8988T (cell line): ENCODE measurements around the gene MUC22.
"Not testable (repeated sequence)": the region's sequence is repeated elsewhere in the genome, so short reads cannot be mapped to it uniquely, and the experiment has no call there.

Experiments used
- DNase-seq: peaks from one replicate; pipeline ENCODE4 v3.0.0; 2011

The MUC22 gene

GRCh38 chr6:31000067-31000860 lies 10.0 kb upstream of the MUC22 start:
- DNase-seq: not testable (repeated sequence)

GRCh38 chr6:31001281-31001888 lies 8.9 kb upstream of the MUC22 start:
- DNase-seq: no peak

- DNase-seq: no peak
Observed at GRCh38 chr6:31002471-31002870, 7.8 kb upstream of the MUC22 start.

GRCh38 chr6:31004794-31005193 lies 5.5 kb upstream of the MUC22 start:
- DNase-seq: no peak

- DNase-seq: no peak
Observed at GRCh38 chr6:31005249-31006020, 4.8 kb upstream of the MUC22 start.

GRCh38 chr6:31007694-31008093 lies 2.6 kb upstream of the MUC22 start:
- DNase-seq: no peak

- no peak for DNase-seq
Observed at GRCh38 chr6:31008165-31008564, 2.1 kb upstream of the MUC22 start.

- DNase-seq: no peak
Observed at GRCh38 chr6:31009731-31010130, 543 bp upstream of the MUC22 start.

- no peak for DNase-seq
Observed at GRCh38 chr6:31011153-31011552, 879 bp downstream of the MUC22 start.

GRCh38 chr6:31016659-31017299 lies 6.5 kb downstream of the MUC22 start:
- no peak for DNase-seq

- DNase-seq: not testable (repeated sequence)
Observed at GRCh38 chr6:31017436-31017835, 7.2 kb downstream of the MUC22 start.

GRCh38 chr6:31020057-31020456 lies 9.8 kb downstream of the MUC22 start:
- no peak for DNase-seq

- DNase-seq: not testable (repeated sequence)
Observed at GRCh38 chr6:31020631-31021255, 10.5 kb downstream of the MUC22 start.

- DNase-seq: not testable (repeated sequence)
Observed at GRCh38 chr6:31021705-31022531, 11.6 kb downstream of the MUC22 start.

- DNase-seq: no peak
Observed at GRCh38 chr6:31025595-31025994, 15.3 kb downstream of the MUC22 start.

- DNase-seq: no peak
Observed at GRCh38 chr6:31031095-31031494, 20.8 kb downstream of the MUC22 start.

- DNase-seq: no peak
Observed at GRCh38 chr6:31033075-31033474, 22.8 kb downstream of the MUC22 start.

- DNase-seq: no peak
Observed at GRCh38 chr6:31035862-31036497, 25.7 kb downstream of the MUC22 start.

- no peak for DNase-seq
Observed at GRCh38 chr6:31037169-31037568, 26.9 kb downstream of the MUC22 start.

- DNase-seq: no peak
Observed at GRCh38 chr6:31037682-31038081, 27.4 kb downstream of the MUC22 start.

- no peak for DNase-seq
Observed at GRCh38 chr6:31038559-31038958, 28.3 kb downstream of the MUC22 start.
